WTC11 (cell line): ENCODE data around the gene CSF1R. TPM values are rescaled to one million over a fixed set of nuclear protein-coding genes. Genes with fewer than 3 reads are reported as not detected.

ENCODE experiments used
- ATAC-seq: fragments of 200-7000 bp; cut with Tn5 transposase; 2 replicates; pipeline ENCODE4 v1.10.0; 2021; ENCODE audit warnings: mild to moderate bottlenecking, moderate library complexity
- CTCF ChIA-PET: fragments of 300-600 bp; sonication (Branson Sonifier 250); formaldehyde crosslinking; loops from one replicate; lab custom pipeline; 2021; ENCODE audit warnings: antibody characterized with exemption; lab: Charles Lee
- POLR2A ChIA-PET: fragments of 350-600 bp; sonication (Branson Sonifier 250); formaldehyde crosslinking; loops from one replicate; lab custom pipeline; 2021; ENCODE audit warnings: antibody characterized with exemption; lab: Charles Lee
- DNase-seq: peaks from one replicate; pipeline ENCODE4 v3.0.0; 2021; ENCODE audit warnings: low spot score
- H3K27ac Mint-ChIP-seq: 2 replicates; pipeline ENCODE4 v1.8.0; 2021; ENCODE audit warnings: mixed read lengths
- H3K27me3 Mint-ChIP-seq: 2 replicates; pipeline ENCODE4 v1.8.0; 2021; ENCODE audit warnings: low read depth, mild to moderate bottlenecking, moderate library complexity, mixed read lengths
- H3K36me3 Mint-ChIP-seq: 2 replicates; pipeline ENCODE4 v1.8.0; 2021; ENCODE audit warnings: mixed read lengths
- H3K4me1 Mint-ChIP-seq: 2 replicates; pipeline ENCODE4 v1.8.0; 2022; ENCODE audit warnings: mixed read lengths
- H3K4me3 Mint-ChIP-seq: 2 replicates; pipeline ENCODE4 v1.8.0; 2021; ENCODE audit warnings: mild to moderate bottlenecking, moderate library complexity, mixed read lengths
- H3K9me3 Mint-ChIP-seq: 2 replicates; pipeline ENCODE4 v1.8.0; 2021; ENCODE audit warnings: mixed read lengths
- ELF4 ChIP-seq: sonication (generic); formaldehyde crosslinking; IDR thresholded peaks from 2 replicates; pipeline ENCODE4 v1.8.1; 2022; ENCODE audit warnings: low read depth, mild to moderate bottlenecking, moderate library complexity, missing genetic modification reagents
- GABPB1 ChIP-seq: sonication (generic); formaldehyde crosslinking; IDR thresholded peaks from 2 replicates; pipeline ENCODE4 v1.8.1; 2023; ENCODE audit warnings: mild to moderate bottlenecking, missing genetic modification reagents
- JUN ChIP-seq: sonication (generic); formaldehyde crosslinking; IDR thresholded peaks from 2 replicates; pipeline ENCODE4 v1.8.0; 2023; ENCODE audit warnings: mild to moderate bottlenecking, missing genetic modification reagents
- RELA ChIP-seq: sonication (generic); formaldehyde crosslinking; IDR thresholded peaks from 2 replicates; pipeline ENCODE4 v1.8.1; 2022; ENCODE audit warnings: missing genetic modification reagents, mild to moderate bottlenecking, borderline replicate concordance
- RORB ChIP-seq: fragments of 250-450 bp; sonication (Bioruptor Pico); IDR thresholded peaks from 2 replicates; pipeline ENCODE4 v1.9.0; 2021; ENCODE audit warnings: mild to moderate bottlenecking
- SOX15 ChIP-seq: fragments of 250-450 bp; sonication (Bioruptor Pico); IDR thresholded peaks from 2 replicates; pipeline ENCODE4 v1.9.0; 2021; ENCODE audit warnings: mild to moderate bottlenecking
- ZNF138 ChIP-seq: sonication (generic); formaldehyde crosslinking; conservative IDR thresholded peaks from 2 replicates; pipeline ENCODE4 v1.8.1; 2022; ENCODE audit warnings: mild to moderate bottlenecking, moderate library complexity, missing genetic modification reagents
- total RNA-seq: library from RNA; stranded (reverse); gene quantifications from 3 replicates; pipeline ENCODE4 v1.2.3, GENCODE V29; 2021
- TF ChIP-seq, protein P1 (sequence below): sonication (generic); formaldehyde crosslinking; IDR thresholded peaks from 2 replicates; pipeline ENCODE4 v1.8.0; 2023; ENCODE audit warnings: mild to moderate bottlenecking, missing genetic modification reagents
- TF ChIP-seq, protein P2 (sequence below): sonication (generic); formaldehyde crosslinking; IDR thresholded peaks from 2 replicates; pipeline ENCODE4 v1.8.1; 2023; ENCODE audit warnings: mild to moderate bottlenecking, moderate library complexity, missing genetic modification reagents
- TF ChIP-seq, protein P3 (sequence below): sonication (generic); formaldehyde crosslinking; IDR thresholded peaks from 2 replicates; pipeline ENCODE4 v1.8.1; 2022; ENCODE audit warnings: mild to moderate bottlenecking, missing genetic modification reagents, moderate library complexity, borderline replicate concordance
- TF ChIP-seq, protein P4 (sequence below): sonication (generic); formaldehyde crosslinking; IDR thresholded peaks from 2 replicates; pipeline ENCODE4 v1.8.1; 2023; ENCODE audit warnings: mild to moderate bottlenecking, missing genetic modification reagents, borderline replicate concordance
- TF ChIP-seq, protein P5 (sequence below): sonication (generic); formaldehyde crosslinking; conservative IDR thresholded peaks from 2 replicates; pipeline ENCODE4 v1.8.1; 2023; ENCODE audit warnings: mild to moderate bottlenecking, low read depth, missing genetic modification reagents, moderate library complexity
- TF ChIP-seq, protein P6 (sequence below): sonication (generic); formaldehyde crosslinking; IDR thresholded peaks from 2 replicates; pipeline ENCODE4 v1.8.1; 2022; ENCODE audit warnings: low read depth, missing genetic modification reagents, borderline replicate concordance
- TF ChIP-seq, protein P7 (sequence below): sonication (generic); formaldehyde crosslinking; IDR thresholded peaks from 2 replicates; pipeline ENCODE4 v1.8.1; 2023; ENCODE audit warnings: mild to moderate bottlenecking, missing genetic modification reagents
- TF ChIP-seq, protein P8 (sequence below): fragments of 200-600 bp; IDR thresholded peaks from 2 replicates; pipeline ENCODE4 v1.8.0; 2022; ENCODE audit warnings: antibody characterized with exemption
- TF ChIP-seq, protein P9 (sequence below): fragments of 250-450 bp; sonication (Bioruptor Pico); conservative IDR thresholded peaks from 2 replicates; pipeline ENCODE4 v1.9.0; 2021; ENCODE audit warnings: mild to moderate bottlenecking

CSF1R gene
- total RNA-seq, 1 experiment from 2014 or later: 0.20 TPM

DNA sequence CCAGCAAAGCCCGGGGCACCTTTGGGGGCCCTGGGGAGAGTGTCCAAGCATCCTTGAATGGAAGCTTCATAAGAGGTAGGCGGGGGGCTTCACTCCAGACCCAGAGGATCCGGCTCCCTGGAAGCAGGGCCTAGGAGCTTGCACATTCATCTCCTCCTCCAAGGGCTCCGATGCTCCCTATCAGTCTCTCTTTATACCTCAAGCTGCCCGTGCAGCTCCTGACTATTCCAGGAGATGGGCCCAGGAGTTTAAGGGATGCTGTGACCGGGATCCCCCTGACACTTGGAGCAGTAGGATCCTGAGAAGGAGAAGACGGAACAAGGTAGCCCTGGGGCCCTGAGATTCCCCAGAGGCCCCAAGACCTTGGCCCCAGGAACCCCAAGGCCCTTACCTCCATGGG lies 25.9 kb downstream of the CSF1R start:
- ATAC-seq (no peak), DNase-seq (no peak)
- H3K4me3 Mint-ChIP-seq: no peak overlapping the region
- H3K4me1 Mint-ChIP-seq: peaks cover 17% of the 10 kb centered on the region
- POLR2A ChIA-PET: no interaction called here
- no peaks in the 10 kb centered on the region for H3K9me3 Mint-ChIP-seq
- H3K36me3 Mint-ChIP-seq: no peaks in the 10 kb centered on the region
- no peak overlapping the region for H3K27ac Mint-ChIP-seq
- H3K27me3 Mint-ChIP-seq: peaks cover 7% of the 10 kb centered on the region
- CTCF ChIA-PET: interaction anchor here (1.2 to 1.4 kb wide), 2 partner anchors 101 to 108 kb away, joined by 3 read pairs; no protein-coding TSS in a partner anchor
- TF ChIP-seq, protein P1, sequence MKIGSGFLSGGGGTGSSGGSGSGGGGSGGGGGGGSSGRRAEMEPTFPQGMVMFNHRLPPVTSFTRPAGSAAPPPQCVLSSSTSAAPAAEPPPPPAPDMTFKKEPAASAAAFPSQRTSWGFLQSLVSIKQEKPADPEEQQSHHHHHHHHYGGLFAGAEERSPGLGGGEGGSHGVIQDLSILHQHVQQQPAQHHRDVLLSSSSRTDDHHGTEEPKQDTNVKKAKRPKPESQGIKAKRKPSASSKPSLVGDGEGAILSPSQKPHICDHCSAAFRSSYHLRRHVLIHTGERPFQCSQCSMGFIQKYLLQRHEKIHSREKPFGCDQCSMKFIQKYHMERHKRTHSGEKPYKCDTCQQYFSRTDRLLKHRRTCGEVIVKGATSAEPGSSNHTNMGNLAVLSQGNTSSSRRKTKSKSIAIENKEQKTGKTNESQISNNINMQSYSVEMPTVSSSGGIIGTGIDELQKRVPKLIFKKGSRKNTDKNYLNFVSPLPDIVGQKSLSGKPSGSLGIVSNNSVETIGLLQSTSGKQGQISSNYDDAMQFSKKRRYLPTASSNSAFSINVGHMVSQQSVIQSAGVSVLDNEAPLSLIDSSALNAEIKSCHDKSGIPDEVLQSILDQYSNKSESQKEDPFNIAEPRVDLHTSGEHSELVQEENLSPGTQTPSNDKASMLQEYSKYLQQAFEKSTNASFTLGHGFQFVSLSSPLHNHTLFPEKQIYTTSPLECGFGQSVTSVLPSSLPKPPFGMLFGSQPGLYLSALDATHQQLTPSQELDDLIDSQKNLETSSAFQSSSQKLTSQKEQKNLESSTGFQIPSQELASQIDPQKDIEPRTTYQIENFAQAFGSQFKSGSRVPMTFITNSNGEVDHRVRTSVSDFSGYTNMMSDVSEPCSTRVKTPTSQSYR: no peak
- TF ChIP-seq, protein P2, sequence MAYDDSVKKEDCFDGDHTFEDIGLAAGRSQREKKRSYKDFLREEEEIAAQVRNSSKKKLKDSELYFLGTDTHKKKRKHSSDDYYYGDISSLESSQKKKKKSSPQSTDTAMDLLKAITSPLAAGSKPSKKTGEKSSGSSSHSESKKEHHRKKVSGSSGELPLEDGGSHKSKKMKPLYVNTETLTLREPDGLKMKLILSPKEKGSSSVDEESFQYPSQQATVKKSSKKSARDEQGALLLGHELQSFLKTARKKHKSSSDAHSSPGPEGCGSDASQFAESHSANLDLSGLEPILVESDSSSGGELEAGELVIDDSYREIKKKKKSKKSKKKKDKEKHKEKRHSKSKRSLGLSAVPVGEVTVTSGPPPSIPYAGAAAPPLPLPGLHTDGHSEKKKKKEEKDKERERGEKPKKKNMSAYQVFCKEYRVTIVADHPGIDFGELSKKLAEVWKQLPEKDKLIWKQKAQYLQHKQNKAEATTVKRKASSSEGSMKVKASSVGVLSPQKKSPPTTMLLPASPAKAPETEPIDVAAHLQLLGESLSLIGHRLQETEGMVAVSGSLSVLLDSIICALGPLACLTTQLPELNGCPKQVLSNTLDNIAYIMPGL (CRISPR knock-in tag): no peak
- TF ChIP-seq ELF4 (CRISPR knock-in tag) (no peak), SOX15 (CRISPR knock-in tag) (no peak), RELA (CRISPR knock-in tag) (no peak), JUN (CRISPR knock-in tag) (no peak), RORB (CRISPR knock-in tag) (no peak), ZNF138 (CRISPR knock-in tag) (no peak), GABPB1 (CRISPR knock-in tag) (no peak)
- TF ChIP-seq, protein P3, sequence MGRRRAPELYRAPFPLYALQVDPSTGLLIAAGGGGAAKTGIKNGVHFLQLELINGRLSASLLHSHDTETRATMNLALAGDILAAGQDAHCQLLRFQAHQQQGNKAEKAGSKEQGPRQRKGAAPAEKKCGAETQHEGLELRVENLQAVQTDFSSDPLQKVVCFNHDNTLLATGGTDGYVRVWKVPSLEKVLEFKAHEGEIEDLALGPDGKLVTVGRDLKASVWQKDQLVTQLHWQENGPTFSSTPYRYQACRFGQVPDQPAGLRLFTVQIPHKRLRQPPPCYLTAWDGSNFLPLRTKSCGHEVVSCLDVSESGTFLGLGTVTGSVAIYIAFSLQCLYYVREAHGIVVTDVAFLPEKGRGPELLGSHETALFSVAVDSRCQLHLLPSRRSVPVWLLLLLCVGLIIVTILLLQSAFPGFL: no peak
- TF ChIP-seq, protein P4, sequence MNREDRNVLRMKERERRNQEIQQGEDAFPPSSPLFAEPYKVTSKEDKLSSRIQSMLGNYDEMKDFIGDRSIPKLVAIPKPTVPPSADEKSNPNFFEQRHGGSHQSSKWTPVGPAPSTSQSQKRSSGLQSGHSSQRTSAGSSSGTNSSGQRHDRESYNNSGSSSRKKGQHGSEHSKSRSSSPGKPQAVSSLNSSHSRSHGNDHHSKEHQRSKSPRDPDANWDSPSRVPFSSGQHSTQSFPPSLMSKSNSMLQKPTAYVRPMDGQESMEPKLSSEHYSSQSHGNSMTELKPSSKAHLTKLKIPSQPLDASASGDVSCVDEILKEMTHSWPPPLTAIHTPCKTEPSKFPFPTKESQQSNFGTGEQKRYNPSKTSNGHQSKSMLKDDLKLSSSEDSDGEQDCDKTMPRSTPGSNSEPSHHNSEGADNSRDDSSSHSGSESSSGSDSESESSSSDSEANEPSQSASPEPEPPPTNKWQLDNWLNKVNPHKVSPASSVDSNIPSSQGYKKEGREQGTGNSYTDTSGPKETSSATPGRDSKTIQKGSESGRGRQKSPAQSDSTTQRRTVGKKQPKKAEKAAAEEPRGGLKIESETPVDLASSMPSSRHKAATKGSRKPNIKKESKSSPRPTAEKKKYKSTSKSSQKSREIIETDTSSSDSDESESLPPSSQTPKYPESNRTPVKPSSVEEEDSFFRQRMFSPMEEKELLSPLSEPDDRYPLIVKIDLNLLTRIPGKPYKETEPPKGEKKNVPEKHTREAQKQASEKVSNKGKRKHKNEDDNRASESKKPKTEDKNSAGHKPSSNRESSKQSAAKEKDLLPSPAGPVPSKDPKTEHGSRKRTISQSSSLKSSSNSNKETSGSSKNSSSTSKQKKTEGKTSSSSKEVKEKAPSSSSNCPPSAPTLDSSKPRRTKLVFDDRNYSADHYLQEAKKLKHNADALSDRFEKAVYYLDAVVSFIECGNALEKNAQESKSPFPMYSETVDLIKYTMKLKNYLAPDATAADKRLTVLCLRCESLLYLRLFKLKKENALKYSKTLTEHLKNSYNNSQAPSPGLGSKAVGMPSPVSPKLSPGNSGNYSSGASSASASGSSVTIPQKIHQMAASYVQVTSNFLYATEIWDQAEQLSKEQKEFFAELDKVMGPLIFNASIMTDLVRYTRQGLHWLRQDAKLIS (CRISPR knock-in tag): no peak
- TF ChIP-seq, protein P5, sequence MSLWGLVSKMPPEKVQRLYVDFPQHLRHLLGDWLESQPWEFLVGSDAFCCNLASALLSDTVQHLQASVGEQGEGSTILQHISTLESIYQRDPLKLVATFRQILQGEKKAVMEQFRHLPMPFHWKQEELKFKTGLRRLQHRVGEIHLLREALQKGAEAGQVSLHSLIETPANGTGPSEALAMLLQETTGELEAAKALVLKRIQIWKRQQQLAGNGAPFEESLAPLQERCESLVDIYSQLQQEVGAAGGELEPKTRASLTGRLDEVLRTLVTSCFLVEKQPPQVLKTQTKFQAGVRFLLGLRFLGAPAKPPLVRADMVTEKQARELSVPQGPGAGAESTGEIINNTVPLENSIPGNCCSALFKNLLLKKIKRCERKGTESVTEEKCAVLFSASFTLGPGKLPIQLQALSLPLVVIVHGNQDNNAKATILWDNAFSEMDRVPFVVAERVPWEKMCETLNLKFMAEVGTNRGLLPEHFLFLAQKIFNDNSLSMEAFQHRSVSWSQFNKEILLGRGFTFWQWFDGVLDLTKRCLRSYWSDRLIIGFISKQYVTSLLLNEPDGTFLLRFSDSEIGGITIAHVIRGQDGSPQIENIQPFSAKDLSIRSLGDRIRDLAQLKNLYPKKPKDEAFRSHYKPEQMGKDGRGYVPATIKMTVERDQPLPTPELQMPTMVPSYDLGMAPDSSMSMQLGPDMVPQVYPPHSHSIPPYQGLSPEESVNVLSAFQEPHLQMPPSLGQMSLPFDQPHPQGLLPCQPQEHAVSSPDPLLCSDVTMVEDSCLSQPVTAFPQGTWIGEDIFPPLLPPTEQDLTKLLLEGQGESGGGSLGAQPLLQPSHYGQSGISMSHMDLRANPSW (CRISPR knock-in tag): no peak
- TF ChIP-seq, protein P6, sequence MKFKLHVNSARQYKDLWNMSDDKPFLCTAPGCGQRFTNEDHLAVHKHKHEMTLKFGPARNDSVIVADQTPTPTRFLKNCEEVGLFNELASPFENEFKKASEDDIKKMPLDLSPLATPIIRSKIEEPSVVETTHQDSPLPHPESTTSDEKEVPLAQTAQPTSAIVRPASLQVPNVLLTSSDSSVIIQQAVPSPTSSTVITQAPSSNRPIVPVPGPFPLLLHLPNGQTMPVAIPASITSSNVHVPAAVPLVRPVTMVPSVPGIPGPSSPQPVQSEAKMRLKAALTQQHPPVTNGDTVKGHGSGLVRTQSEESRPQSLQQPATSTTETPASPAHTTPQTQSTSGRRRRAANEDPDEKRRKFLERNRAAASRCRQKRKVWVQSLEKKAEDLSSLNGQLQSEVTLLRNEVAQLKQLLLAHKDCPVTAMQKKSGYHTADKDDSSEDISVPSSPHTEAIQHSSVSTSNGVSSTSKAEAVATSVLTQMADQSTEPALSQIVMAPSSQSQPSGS (CRISPR knock-in tag): no peak
- TF ChIP-seq, protein P7, sequence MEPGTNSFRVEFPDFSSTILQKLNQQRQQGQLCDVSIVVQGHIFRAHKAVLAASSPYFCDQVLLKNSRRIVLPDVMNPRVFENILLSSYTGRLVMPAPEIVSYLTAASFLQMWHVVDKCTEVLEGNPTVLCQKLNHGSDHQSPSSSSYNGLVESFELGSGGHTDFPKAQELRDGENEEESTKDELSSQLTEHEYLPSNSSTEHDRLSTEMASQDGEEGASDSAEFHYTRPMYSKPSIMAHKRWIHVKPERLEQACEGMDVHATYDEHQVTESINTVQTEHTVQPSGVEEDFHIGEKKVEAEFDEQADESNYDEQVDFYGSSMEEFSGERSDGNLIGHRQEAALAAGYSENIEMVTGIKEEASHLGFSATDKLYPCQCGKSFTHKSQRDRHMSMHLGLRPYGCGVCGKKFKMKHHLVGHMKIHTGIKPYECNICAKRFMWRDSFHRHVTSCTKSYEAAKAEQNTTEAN (CRISPR knock-in tag): no peak
- TF ChIP-seq, protein P8, sequence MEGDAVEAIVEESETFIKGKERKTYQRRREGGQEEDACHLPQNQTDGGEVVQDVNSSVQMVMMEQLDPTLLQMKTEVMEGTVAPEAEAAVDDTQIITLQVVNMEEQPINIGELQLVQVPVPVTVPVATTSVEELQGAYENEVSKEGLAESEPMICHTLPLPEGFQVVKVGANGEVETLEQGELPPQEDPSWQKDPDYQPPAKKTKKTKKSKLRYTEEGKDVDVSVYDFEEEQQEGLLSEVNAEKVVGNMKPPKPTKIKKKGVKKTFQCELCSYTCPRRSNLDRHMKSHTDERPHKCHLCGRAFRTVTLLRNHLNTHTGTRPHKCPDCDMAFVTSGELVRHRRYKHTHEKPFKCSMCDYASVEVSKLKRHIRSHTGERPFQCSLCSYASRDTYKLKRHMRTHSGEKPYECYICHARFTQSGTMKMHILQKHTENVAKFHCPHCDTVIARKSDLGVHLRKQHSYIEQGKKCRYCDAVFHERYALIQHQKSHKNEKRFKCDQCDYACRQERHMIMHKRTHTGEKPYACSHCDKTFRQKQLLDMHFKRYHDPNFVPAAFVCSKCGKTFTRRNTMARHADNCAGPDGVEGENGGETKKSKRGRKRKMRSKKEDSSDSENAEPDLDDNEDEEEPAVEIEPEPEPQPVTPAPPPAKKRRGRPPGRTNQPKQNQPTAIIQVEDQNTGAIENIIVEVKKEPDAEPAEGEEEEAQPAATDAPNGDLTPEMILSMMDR: no peak
- TF ChIP-seq, protein P9, sequence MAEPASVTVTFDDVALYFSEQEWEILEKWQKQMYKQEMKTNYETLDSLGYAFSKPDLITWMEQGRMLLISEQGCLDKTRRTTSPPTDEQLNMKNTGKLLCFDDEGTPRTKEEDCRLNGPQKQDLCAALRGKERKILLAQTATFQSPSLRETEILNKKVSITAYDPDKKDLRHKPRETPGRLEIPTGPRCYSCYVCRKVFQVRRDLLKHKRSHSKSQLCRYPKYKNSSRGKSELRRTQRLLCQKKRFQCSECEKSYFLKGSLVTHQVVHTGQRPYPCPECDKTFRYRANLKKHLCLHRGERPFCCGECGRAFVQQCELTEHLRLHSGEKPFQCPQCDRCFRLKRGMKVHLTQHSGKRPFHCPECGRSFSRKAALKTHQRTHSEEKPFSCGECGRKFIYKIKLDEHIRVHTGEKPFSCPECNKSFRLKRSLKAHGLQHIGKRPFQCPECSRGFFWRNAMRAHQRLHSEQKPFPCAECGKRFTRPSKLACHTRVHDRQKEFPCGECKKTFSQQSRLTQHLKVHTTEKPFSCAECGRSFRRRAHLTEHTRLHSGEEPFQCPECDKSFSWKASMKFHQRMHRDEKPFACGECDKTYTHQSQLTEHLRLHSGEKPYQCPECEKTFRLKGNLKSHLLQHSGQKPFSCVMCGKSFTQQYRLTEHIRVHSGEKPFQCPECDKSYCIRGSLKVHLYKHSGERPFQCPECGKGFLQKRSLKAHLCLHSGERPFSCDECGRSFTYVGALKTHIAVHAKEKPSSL: no peak
